ENCODE data around the gene RNF14. TPM values are rescaled to one million over a fixed set of nuclear protein-coding genes. Genes with fewer than 3 reads are reported as not detected.

The RNF14 gene
- polyA plus RNA-seq, 4 donors, result 26.2 to 52.6 (median 33.9) TPM

- peak; percentile 54 to 56 for DNase-seq
- 7 to 14% (median 12%) methylated on average over 17 to 18 of the region's 18 CpGs for WGBS, 3 donors
- Histone ChIP-seq H3K27ac (ENCODE audit: low read depth in 1 of 3, low read length in 2 of 3) (peak overlapping the region; percentile 68 to 88 (median 88)), H3K36me3 (ENCODE audit: control insufficient read depth in 3 of 3, insufficient read depth in 2 of 3, low read depth in 1 of 3, low read length in 3 of 3) (peaks cover 0 to 34% (median under 1%) of the 10 kb centered on the region in 3 donors), H3K4me1 (ENCODE audit: control insufficient read depth in 3 of 3, insufficient read depth in 2 of 3, low read depth in 1 of 3, low read length in 2 of 3) (peaks cover 7 to 23% (median 22%) of the 10 kb centered on the region in 3 donors), H3K9me3 (ENCODE audit: control insufficient read depth in 2 of 2, insufficient read depth in 1 of 2, low read depth in 1 of 2, low read length in 1 of 2) (no peaks in the 10 kb centered on the region), H3K27me3 (ENCODE audit: control insufficient read depth in 3 of 3, insufficient read depth in 3 of 3, low read length in 3 of 3) (no peaks in the 10 kb centered on the region), H3K4me3 (ENCODE audit: low read depth in 1 of 3, low read length in 3 of 3) (peak overlapping the region; percentile 33 to 78 (median 76))
- no peak for FAIRE-seq
These were observed 43.4 kb downstream of the RNF14 start for GRCh38 chr5:142012186-142012785.

GRCh38 chr5:142012792-142013388, 44.0 kb downstream of the RNF14 start, which contains the start of gene GNPDA1:
Gene GNPDA1, minus strand, starts transcription at chr5:142013027. Its CDS starts 992 bp downstream, at chr5:142012035.
- Histone ChIP-seq H3K27ac (ENCODE audit: low read depth in 1 of 3, low read length in 2 of 3) (peak within 1 kb of the TSS; percentile 88 to 90 (median 88)), H3K36me3 (ENCODE audit: control insufficient read depth in 3 of 3, insufficient read depth in 2 of 3, low read depth in 1 of 3, low read length in 3 of 3) (peaks cover 0 to 28% (median 0%) of the 10 kb centered on the region in 3 donors), H3K9me3 (ENCODE audit: control insufficient read depth in 2 of 2, insufficient read depth in 1 of 2, low read depth in 1 of 2, low read length in 1 of 2) (no peaks in the 10 kb centered on the region), H3K27me3 (ENCODE audit: control insufficient read depth in 3 of 3, insufficient read depth in 3 of 3, low read length in 3 of 3) (no peaks in the 10 kb centered on the region), H3K4me3 (ENCODE audit: low read depth in 1 of 3, low read length in 3 of 3) (peak within 1 kb of the TSS; percentile 33 to 78 (median 76)), H3K4me1 (ENCODE audit: control insufficient read depth in 3 of 3, insufficient read depth in 2 of 3, low read depth in 1 of 3, low read length in 2 of 3) (peaks cover 7 to 23% (median 22%) of the 10 kb centered on the region in 3 donors)
- WGBS, 3 donors, result 1% methylated on average over 30 to 58 of the region's 58 CpGs
- peak; percentile 79 to 91 for DNase-seq
- no peak for FAIRE-seq

- Histone ChIP-seq H3K4me3 (ENCODE audit: low read depth in 1 of 3, low read length in 3 of 3) (no peak overlapping the region), H3K27me3 (ENCODE audit: control insufficient read depth in 3 of 3, insufficient read depth in 3 of 3, low read length in 3 of 3) (no peaks in the 10 kb centered on the region), H3K9me3 (ENCODE audit: control insufficient read depth in 2 of 2, insufficient read depth in 1 of 2, low read depth in 1 of 2, low read length in 1 of 2) (no peaks in the 10 kb centered on the region), H3K27ac (ENCODE audit: low read depth in 1 of 3, low read length in 2 of 3) (peak overlapping the region; percentile 87 to 90 (median 88)), H3K4me1 (ENCODE audit: control insufficient read depth in 3 of 3, insufficient read depth in 2 of 3, low read depth in 1 of 3, low read length in 2 of 3) (peaks cover 9 to 23% (median 22%) of the 10 kb centered on the region in 3 donors), H3K36me3 (ENCODE audit: control insufficient read depth in 3 of 3, insufficient read depth in 2 of 3, low read depth in 1 of 3, low read length in 3 of 3) (peaks cover 0 to 25% (median 0%) of the 10 kb centered on the region in 3 donors)
- WGBS, 3 donors, result 47 to 76% (median 59%) methylated on average over 16 of the region's 16 CpGs
- peak; percentile 79 to 96 for DNase-seq
- FAIRE-seq, result no peak
These were observed 45.0 kb downstream of the RNF14 start for GRCh38 chr5:142013734-142014521.

DNA sequence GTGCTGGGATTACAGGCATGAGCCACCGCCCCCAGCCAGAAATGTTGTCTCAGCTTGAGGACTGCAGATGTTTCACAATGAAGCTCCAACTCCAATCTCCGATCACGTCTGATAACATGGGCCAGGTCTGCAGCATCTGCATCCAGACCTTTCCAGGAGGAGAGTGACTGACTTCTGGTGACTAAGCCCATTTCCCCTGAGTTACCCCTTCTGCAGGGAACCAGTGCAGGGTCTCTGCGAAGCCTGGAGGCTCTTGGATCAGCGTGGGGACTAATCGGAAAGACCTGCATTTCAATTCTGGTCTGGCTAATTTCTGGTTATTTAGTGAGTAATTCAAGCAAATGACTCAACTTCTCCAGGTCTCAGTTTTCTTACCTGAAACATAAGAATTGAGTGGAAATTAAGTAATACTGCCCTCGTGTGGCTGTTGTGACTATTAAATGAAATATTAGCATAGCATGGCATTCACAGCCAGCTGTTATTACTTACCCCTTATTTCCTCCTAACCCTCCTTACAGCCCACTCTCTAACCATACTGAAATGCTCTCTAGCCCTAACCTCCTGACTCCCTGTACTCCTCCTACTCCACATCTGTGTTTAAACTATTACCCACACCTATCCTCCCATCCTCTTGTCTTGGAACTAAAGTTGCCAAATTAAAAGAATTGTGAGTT, 46.1 kb downstream of the RNF14 start:
- no peak overlapping the region for H3K4me3 ChIP-seq (ENCODE audit: low read depth in 1 of 3, low read length in 3 of 3)
- DNase-seq, result peak; percentile 72 to 75
- no peaks in the 10 kb centered on the region for H3K27me3 ChIP-seq (ENCODE audit: control insufficient read depth in 3 of 3, insufficient read depth in 3 of 3, low read length in 3 of 3)
- H3K36me3 ChIP-seq (ENCODE audit: control insufficient read depth in 3 of 3, insufficient read depth in 2 of 3, low read depth in 1 of 3, low read length in 3 of 3), result peaks cover 0 to 16% (median 0%) of the 10 kb centered on the region in 3 donors
- no peak for FAIRE-seq
- H3K9me3 ChIP-seq (ENCODE audit: control insufficient read depth in 2 of 2, insufficient read depth in 1 of 2, low read depth in 1 of 2, low read length in 1 of 2), result no peaks in the 10 kb centered on the region
- H3K27ac ChIP-seq (ENCODE audit: low read depth in 1 of 3, low read length in 2 of 3), result peak overlapping the region in 2 of 3 donors; percentile 28 to 90
- WGBS, 3 donors, result 34 to 55% (median 41%) methylated on average over 7 of the region's 7 CpGs
- peaks cover 9 to 23% (median 22%) of the 10 kb centered on the region in 3 donors for H3K4me1 ChIP-seq (ENCODE audit: control insufficient read depth in 3 of 3, insufficient read depth in 2 of 3, low read depth in 1 of 3, low read length in 2 of 3)

DNA sequence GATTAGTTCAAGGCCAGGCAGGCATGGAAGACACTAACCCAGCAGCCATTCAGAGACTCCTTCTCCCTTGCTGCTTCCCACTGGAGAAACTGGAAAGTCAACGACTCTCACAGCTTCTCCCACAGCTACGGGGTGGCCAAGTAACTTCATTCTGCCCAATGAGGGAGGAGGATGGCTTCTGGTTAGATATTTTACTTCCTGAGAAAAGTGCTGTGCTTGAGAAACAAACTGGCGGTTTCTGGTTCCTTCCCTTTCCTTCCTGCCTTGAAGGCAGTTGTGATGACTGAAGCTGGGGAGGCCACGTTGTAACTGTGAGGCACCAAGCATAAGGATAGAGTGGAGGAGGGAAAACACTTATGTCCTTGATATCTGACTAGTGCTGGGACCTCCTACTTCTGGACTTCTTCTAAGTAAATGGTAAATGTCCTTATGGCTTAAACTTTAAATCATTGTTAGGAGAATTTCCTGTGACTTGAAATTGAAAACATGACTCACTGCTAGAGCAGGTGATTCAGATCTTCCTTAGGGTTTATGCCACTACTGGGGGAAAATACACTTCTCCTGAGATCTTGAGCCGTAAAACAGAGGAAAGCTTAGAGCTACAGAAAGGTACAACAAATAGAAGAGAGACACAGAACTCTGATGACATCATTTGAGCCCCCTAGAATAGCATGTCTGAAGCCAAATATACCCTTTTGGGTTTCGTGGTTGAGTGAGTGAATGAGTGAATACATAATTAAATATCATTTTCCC, 47.1 kb downstream of the RNF14 start:
- DNase-seq (peak in 1 of 2 donors; percentile 36), FAIRE-seq (no peak)
- Histone ChIP-seq H3K27ac (ENCODE audit: low read depth in 1 of 3, low read length in 2 of 3) (peak overlapping the region in 2 of 3 donors; percentile 34 to 71), H3K27me3 (ENCODE audit: control insufficient read depth in 3 of 3, insufficient read depth in 3 of 3, low read length in 3 of 3) (no peaks in the 10 kb centered on the region), H3K4me3 (ENCODE audit: low read depth in 1 of 3, low read length in 3 of 3) (no peak overlapping the region), H3K9me3 (ENCODE audit: control insufficient read depth in 2 of 2, insufficient read depth in 1 of 2, low read depth in 1 of 2, low read length in 1 of 2) (no peaks in the 10 kb centered on the region), H3K4me1 (ENCODE audit: control insufficient read depth in 3 of 3, insufficient read depth in 2 of 3, low read depth in 1 of 3, low read length in 2 of 3) (peaks cover 9 to 23% (median 22%) of the 10 kb centered on the region in 3 donors), H3K36me3 (ENCODE audit: control insufficient read depth in 3 of 3, insufficient read depth in 2 of 3, low read depth in 1 of 3, low read length in 3 of 3) (peaks cover 0 to 8% (median 0%) of the 10 kb centered on the region in 3 donors)
- WGBS, 3 donors, result 65 to 68% (median 68%) methylated on average over 6 of the region's 6 CpGs

DNA sequence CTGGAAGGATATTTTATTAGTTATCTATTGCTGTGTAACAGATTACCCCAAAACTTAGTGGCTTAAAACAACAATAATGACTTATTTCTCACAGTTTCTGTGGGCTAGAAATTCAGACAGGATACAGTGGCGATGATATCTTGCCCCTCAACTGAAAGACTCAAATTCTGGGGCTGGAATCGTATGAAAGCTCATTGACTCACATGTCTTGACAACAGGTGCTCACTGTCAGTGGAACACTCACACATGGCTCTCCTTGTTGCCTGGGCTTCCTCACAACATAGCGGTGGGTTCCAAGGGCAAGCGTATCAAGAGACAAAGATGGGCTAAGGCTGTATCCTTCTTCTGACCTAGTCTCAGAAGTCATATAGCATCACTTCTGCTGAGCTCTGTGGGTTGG, 47.7 kb downstream of the RNF14 start:
- Histone ChIP-seq H3K4me1 (ENCODE audit: control insufficient read depth in 3 of 3, insufficient read depth in 2 of 3, low read depth in 1 of 3, low read length in 2 of 3) (peaks cover 9 to 23% (median 22%) of the 10 kb centered on the region in 3 donors), H3K27ac (ENCODE audit: low read depth in 1 of 3, low read length in 2 of 3) (peak overlapping the region in 1 of 3 donors; percentile 43), H3K36me3 (ENCODE audit: control insufficient read depth in 3 of 3, insufficient read depth in 2 of 3, low read depth in 1 of 3, low read length in 3 of 3) (peaks cover 0 to 6% (median 0%) of the 10 kb centered on the region in 3 donors), H3K9me3 (ENCODE audit: control insufficient read depth in 2 of 2, insufficient read depth in 1 of 2, low read depth in 1 of 2, low read length in 1 of 2) (no peaks in the 10 kb centered on the region), H3K4me3 (ENCODE audit: low read depth in 1 of 3, low read length in 3 of 3) (no peak overlapping the region), H3K27me3 (ENCODE audit: control insufficient read depth in 3 of 3, insufficient read depth in 3 of 3, low read length in 3 of 3) (no peaks in the 10 kb centered on the region)
- FAIRE-seq (no peak), DNase-seq (no peak)
- WGBS, 3 donors, result 75 to 85% (median 80%) methylated on average over 4 of the region's 4 CpGs

GRCh38 chr5:142017832-142018427, 49.0 kb downstream of the RNF14 start:
- WGBS, 3 donors, result 81 to 86% (median 84%) methylated on average over 5 of the region's 5 CpGs
- FAIRE-seq, result no peak
- no peaks in the 10 kb centered on the region for H3K9me3 ChIP-seq (ENCODE audit: control insufficient read depth in 2 of 2, insufficient read depth in 1 of 2, low read depth in 1 of 2, low read length in 1 of 2)
- no peak overlapping the region for H3K4me3 ChIP-seq (ENCODE audit: low read depth in 1 of 3, low read length in 3 of 3)
- no peak for DNase-seq
- no peaks in the 10 kb centered on the region for H3K27me3 ChIP-seq (ENCODE audit: control insufficient read depth in 3 of 3, insufficient read depth in 3 of 3, low read length in 3 of 3)
- peaks cover 9 to 18% (median 17%) of the 10 kb centered on the region in 3 donors for H3K4me1 ChIP-seq (ENCODE audit: control insufficient read depth in 3 of 3, insufficient read depth in 2 of 3, low read depth in 1 of 3, low read length in 2 of 3)
- H3K36me3 ChIP-seq (ENCODE audit: control insufficient read depth in 3 of 3, insufficient read depth in 2 of 3, low read depth in 1 of 3, low read length in 3 of 3), result no peaks in the 10 kb centered on the region
- no peak overlapping the region for H3K27ac ChIP-seq (ENCODE audit: low read depth in 1 of 3, low read length in 2 of 3)
